Sigmoid colon (tissue), 7 donors: ENCODE results near the gene PHF8. TPM values are rescaled to one million over a fixed set of nuclear protein-coding genes. Genes with fewer than 3 reads are reported as not detected.

Experiments
- DNase-seq: peaks from one replicate; pipeline ENCODE4 v3.0.0-alpha.2; 2019
- H3K27ac ChIP-seq, 4 donors: fragments of 200-600 bp; sonication (generic); one replicate each; pipeline ENCODE4 v1.5.1; 2016 to 2019; ENCODE audit warnings: mild to moderate bottlenecking in 1 of 4
- H3K27me3 ChIP-seq, 3 donors: fragments of 200-600 bp; sonication (generic); one replicate each; pipeline ENCODE4 v1.5.1; 2019; ENCODE audit warnings: mild to moderate bottlenecking in 1 of 3
- H3K36me3 ChIP-seq, 4 donors: fragments of 200-600 bp; sonication (generic); one replicate each; pipeline ENCODE4 v1.5.1; 2016 to 2019
- H3K4me1 ChIP-seq, 4 donors: fragments of 200-600 bp; sonication (generic); one replicate each; pipeline ENCODE4 v1.5.1; 2017 to 2019
- H3K4me3 ChIP-seq, 4 donors: fragments of 200-600 bp; sonication (generic); one replicate each; pipeline ENCODE4 v1.5.1; 2017 to 2019; ENCODE audit warnings: mild to moderate bottlenecking in 2 of 4, moderate library complexity in 1 of 4
- H3K9me3 ChIP-seq, 4 donors: fragments of 200-600 bp in 3 of 4; sonication (generic) in 3 of 4; one replicate each; pipeline versions ENCODE4 v1.5.1 to v1.6.1; 2013 to 2019
- EP300 ChIP-seq, 4 donors: sonication (generic); formaldehyde crosslinking; IDR thresholded peaks; one replicate each; pipeline ENCODE4 v1.6.1; 2017; ENCODE audit warnings: antibody characterized with exemption in 4 of 4
- POLR2A ChIP-seq, 2 donors: fragments of 450-650 bp; IDR thresholded peaks; one replicate each; pipeline ENCODE4 v1.6.1; 2016; ENCODE audit warnings: antibody characterized with exemption in 2 of 2, mild to moderate bottlenecking in 2 of 2, moderate library complexity in 2 of 2
- POLR2AphosphoS5 ChIP-seq, 4 donors: sonication (generic); formaldehyde crosslinking; IDR thresholded peaks; one replicate each; pipeline ENCODE4 v1.6.1; 2017; ENCODE audit warnings: antibody characterized with exemption in 4 of 4
- WGBS, 2 donors: extraction: QIAGEN DNeasy Blood & Tissue Kit; methylation state at CpG; one replicate each; pipeline ENCODE4 v1.1.7; 2013; 5-methylcytosine and 5-hydroxymethylcytosine counted together
- intact Hi-C: fragments of 100-400 bp; cut with DNase I; formaldehyde crosslinking; loops from one replicate; pipeline ENCODE4 v1.15.1; 2023
- polyA plus RNA-seq, 3 donors: library from polyadenylated mRNA; stranded (reverse); fragments of 200-250 nt; gene quantifications; one replicate each; pipeline ENCODE4 v1.2.3, GENCODE V29; 2013
- total RNA-seq, 4 donors: library from RNA; depleted of rRNA; stranded (reverse); fragments of >200 nt; gene quantifications; one replicate each; pipeline ENCODE4 v1.1.0, GENCODE V29; 2016
- TF ChIP-seq, protein P1 (sequence below), 4 experiments: fragments of 450-650 bp in 3 of 4; fragments of 200-600 bp in 1 of 4; IDR thresholded peaks; one replicate each; pipeline ENCODE4 v1.5.1; 2016 to 2019; ENCODE audit warnings: antibody characterized with exemption in 4 of 4, mild to moderate bottlenecking in 3 of 4, moderate library complexity in 2 of 4
- donor health status: healthy with polysubstance abuse.
- donor health status: Bipolar disorder and iron deficiency.
- donor health status: healthy.

Gene PHF8
- total and polyA plus RNA-seq, 7 donors, result 4.4 to 44.9 (median 15.3) TPM

DNA sequence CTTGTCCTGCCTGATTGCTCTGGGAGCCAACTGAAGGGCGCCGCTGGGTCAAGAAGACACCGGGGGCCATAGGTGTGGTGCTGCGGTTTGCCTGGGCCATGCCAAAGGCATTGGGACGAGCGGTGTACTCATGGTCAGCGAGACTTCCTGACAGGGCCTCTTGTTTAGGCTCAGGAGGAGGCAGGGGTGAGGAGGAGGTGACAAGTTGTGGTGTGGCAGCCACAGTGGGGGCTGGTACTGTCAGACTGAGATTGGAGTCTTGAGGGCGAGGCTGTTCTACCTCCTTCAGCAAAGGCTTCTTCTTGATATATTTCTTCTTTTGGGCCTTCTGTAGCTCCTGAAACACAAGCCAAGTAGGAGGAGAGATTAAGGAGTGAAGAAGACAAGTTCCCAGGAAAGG lies 104.1 kb downstream of the PHF8 start:
- no peaks in the 10 kb centered on the region for H3K9me3 ChIP-seq
- no peak overlapping the region for H3K27ac ChIP-seq
- peaks cover 0 to 63% (median 4%) of the 10 kb centered on the region in 4 donors for H3K36me3 ChIP-seq
- no peak overlapping the region for H3K4me3 ChIP-seq
- H3K4me1 ChIP-seq, result no peaks in the 10 kb centered on the region
- H3K27me3 ChIP-seq, result no peaks in the 10 kb centered on the region
- no peak for DNase-seq
- WGBS, 2 donors, result 97 to 99% methylated on average over 8 of the region's 8 CpGs
- intact Hi-C loops, result no loop called here
- TF ChIP-seq EP300 (IDR thresholded peaks at IDR 0.05), result no peak
- no peak for TF ChIP-seq POLR2A (IDR thresholded peaks at IDR 0.05)
- TF ChIP-seq POLR2AphosphoS5 (IDR thresholded peaks at IDR 0.05), result no peak
- TF ChIP-seq, protein P1, sequence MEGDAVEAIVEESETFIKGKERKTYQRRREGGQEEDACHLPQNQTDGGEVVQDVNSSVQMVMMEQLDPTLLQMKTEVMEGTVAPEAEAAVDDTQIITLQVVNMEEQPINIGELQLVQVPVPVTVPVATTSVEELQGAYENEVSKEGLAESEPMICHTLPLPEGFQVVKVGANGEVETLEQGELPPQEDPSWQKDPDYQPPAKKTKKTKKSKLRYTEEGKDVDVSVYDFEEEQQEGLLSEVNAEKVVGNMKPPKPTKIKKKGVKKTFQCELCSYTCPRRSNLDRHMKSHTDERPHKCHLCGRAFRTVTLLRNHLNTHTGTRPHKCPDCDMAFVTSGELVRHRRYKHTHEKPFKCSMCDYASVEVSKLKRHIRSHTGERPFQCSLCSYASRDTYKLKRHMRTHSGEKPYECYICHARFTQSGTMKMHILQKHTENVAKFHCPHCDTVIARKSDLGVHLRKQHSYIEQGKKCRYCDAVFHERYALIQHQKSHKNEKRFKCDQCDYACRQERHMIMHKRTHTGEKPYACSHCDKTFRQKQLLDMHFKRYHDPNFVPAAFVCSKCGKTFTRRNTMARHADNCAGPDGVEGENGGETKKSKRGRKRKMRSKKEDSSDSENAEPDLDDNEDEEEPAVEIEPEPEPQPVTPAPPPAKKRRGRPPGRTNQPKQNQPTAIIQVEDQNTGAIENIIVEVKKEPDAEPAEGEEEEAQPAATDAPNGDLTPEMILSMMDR (IDR thresholded peaks at IDR 0.05), result no peak

DNA sequence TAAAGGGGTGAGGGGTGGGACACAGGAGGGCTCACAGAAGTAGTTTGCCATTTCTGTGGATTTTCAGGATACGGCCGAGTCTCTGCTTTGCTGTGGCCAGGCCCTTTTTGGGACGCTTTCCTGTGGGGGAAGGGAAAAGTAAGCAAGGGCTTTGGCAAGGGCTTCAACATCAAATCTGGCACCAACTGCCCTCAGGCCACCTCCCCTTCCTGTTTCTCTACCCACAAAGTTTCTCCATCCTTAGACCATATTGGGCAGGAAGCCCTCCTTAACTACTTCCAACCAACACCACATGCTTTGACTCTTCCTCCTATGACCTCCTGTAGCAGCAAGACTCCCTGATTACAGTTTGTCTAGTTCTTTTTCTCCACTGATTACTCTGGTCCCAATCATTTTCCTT lies 105.1 kb downstream of the PHF8 start:
- H3K36me3 ChIP-seq, result peaks cover 0 to 57% (median 4%) of the 10 kb centered on the region in 4 donors
- H3K27me3 ChIP-seq, result no peaks in the 10 kb centered on the region
- 87 to 91% methylated on average over 3 of the region's 3 CpGs for WGBS, 2 donors
- no peaks in the 10 kb centered on the region for H3K4me1 ChIP-seq
- no peak overlapping the region for H3K27ac ChIP-seq
- TF ChIP-seq, protein P1 (IDR thresholded peaks at IDR 0.05), result no peak
- TF ChIP-seq EP300 (IDR thresholded peaks at IDR 0.05), result no peak
- TF ChIP-seq POLR2A (IDR thresholded peaks at IDR 0.05), result no peak
- TF ChIP-seq POLR2AphosphoS5 (IDR thresholded peaks at IDR 0.05), result no peak
- H3K4me3 ChIP-seq, result no peak overlapping the region
- no peaks in the 10 kb centered on the region for H3K9me3 ChIP-seq
- intact Hi-C loops, result no loop called here
- no peak for DNase-seq

DNA sequence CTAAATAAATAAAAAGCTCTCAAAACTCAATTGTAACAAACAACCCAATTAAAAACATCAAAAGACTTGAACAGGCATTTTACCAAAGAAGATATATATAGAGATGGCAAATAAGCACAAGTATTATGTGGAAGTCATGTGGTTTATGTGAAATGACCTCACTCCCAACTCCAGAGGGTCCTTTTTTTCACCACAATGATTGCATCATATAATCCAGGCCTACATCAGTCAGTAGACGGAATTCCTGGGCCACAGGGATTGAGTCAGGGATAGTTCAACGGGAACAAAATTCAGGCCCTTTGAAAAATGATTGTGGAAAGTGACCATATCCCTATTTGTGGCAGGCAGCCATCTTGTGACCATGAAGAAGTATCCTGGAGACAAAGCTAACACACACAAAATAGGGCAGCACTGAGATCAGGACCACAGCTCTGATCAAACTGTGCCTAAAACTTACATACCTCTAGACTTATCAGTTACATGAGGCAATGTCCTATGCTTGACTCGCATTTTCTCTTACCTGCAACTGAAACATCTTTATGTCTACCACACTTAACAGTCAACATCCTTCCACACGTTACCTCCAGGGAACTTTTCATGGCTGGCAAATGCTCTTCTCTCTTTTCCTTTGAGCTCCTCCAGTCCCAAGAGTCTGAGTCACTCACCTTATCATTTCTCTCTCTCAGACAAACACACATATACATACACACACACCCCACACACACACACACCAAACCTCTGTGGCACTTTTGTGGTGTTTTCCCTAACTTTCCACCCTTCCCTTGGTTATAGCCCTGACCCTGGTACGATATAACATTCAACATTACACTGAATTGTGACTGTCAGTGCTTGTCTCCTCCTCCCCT lies 113.5 kb downstream of the PHF8 start:
- WGBS, 2 donors, result 78 to 83% methylated on average over 5 of the region's 5 CpGs
- no peak overlapping the region for H3K27ac ChIP-seq
- H3K4me1 ChIP-seq, result no peaks in the 10 kb centered on the region
- DNase-seq, result no peak
- no peaks in the 10 kb centered on the region for H3K27me3 ChIP-seq
- TF ChIP-seq POLR2A (IDR thresholded peaks at IDR 0.05) (no peak), EP300 (IDR thresholded peaks at IDR 0.05) (no peak), POLR2AphosphoS5 (IDR thresholded peaks at IDR 0.05) (no peak)
- TF ChIP-seq, protein P1 (IDR thresholded peaks at IDR 0.05), result no peak
- no peak overlapping the region for H3K4me3 ChIP-seq
- intact Hi-C loops, result no loop called here
- H3K9me3 ChIP-seq, result no peaks in the 10 kb centered on the region
- no peaks in the 10 kb centered on the region for H3K36me3 ChIP-seq

DNA sequence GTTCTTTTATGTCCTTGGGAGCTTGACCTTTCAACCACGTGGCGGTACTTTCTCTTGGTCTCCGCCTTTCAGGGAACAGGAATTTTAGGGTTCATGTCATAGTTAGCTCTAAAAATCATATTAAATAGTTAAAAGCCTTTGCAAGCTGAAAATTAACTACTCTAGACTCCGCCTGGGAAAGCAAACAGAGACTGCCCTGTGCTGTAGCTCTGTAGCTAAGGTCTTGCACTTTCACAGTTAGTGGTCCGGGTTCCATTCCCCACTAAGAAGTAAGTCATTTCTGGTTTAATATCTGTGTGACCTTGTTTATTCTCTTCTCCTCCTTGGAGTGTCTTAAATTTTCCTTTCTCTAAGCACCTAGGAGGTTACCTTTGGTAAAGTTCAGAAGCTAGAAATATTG lies 118.2 kb downstream of the PHF8 start:
- Histone ChIP-seq H3K27ac (no peak overlapping the region), H3K27me3 (no peaks in the 10 kb centered on the region), H3K4me1 (no peaks in the 10 kb centered on the region), H3K36me3 (no peaks in the 10 kb centered on the region), H3K4me3 (no peak overlapping the region), H3K9me3 (no peaks in the 10 kb centered on the region)
- WGBS, 2 donors, result 23 to 65% methylated on average over 5 of the region's 5 CpGs
- DNase-seq, result no peak
- intact Hi-C loops, result no loop called here
- no peak for TF ChIP-seq POLR2A (IDR thresholded peaks at IDR 0.05)
- TF ChIP-seq POLR2AphosphoS5 (IDR thresholded peaks at IDR 0.05), result no peak
- TF ChIP-seq, protein P1 (IDR thresholded peaks at IDR 0.05), result no peak
- no peak for TF ChIP-seq EP300 (IDR thresholded peaks at IDR 0.05)
